Ovary (tissue), 3 donors: ENCODE data around the gene ADAM12.

Source experiments
- CTCF ChIP-seq, 3 donors: fragments of 450-650 bp in 2 of 3; fragments of 200-600 bp in 1 of 3; IDR thresholded peaks; one replicate each; pipeline versions ENCODE4 v1.5.1 to v1.8.0; 2016 to 2022; ENCODE audit warnings: antibody characterized with exemption in 3 of 3, mild to moderate bottlenecking in 1 of 3
- EP300 ChIP-seq: sonication (generic); formaldehyde crosslinking; IDR thresholded peaks from one replicate; pipeline ENCODE4 v1.6.1; 2017; ENCODE audit warnings: antibody characterized with exemption
- POLR2A ChIP-seq: fragments of 450-650 bp; IDR thresholded peaks from one replicate; pipeline ENCODE4 v1.6.1; 2017; ENCODE audit warnings: antibody characterized with exemption, mild to moderate bottlenecking, moderate library complexity
- donor health status: DM: no; HTN: no; CAD: no.

- TF ChIP-seq CTCF (IDR thresholded peaks at IDR 0.05) (no peak), EP300 (no peak), POLR2A (no peak)
These were observed 20.8 kb upstream of the ADAM12 start for GRCh38 chr10:126408953-126409641.
